ENCODE results near the gene GRID1.
"Not testable (repeated sequence)": the region's sequence is repeated elsewhere in the genome, so short reads cannot be mapped to it uniquely, and the experiment has no call there.

DNA sequence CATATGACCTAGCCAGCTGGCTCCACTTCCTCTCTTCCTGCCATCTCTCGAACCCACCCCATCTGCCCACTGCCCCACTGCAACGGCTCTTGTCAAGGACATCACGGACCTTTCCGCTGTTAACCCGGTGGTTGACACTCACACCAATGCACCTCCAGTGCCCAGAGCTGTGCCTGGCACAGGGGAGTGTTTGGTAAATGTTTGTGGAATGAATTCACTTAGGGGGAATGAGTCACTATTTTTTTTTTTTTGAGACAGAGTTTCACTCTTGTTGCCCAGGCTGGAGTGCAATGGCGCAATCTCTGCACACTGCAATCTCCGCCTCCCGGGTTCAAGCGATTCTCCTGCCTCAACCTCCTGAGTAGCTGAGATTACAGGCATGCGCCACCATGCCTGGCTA is 191.1 kb downstream of the GRID1 start:
- TF ChIP-seq POLR2A (IDR thresholded peaks at IDR 0.05) = not testable (repeated sequence)
- TF ChIP-seq, protein P1, sequence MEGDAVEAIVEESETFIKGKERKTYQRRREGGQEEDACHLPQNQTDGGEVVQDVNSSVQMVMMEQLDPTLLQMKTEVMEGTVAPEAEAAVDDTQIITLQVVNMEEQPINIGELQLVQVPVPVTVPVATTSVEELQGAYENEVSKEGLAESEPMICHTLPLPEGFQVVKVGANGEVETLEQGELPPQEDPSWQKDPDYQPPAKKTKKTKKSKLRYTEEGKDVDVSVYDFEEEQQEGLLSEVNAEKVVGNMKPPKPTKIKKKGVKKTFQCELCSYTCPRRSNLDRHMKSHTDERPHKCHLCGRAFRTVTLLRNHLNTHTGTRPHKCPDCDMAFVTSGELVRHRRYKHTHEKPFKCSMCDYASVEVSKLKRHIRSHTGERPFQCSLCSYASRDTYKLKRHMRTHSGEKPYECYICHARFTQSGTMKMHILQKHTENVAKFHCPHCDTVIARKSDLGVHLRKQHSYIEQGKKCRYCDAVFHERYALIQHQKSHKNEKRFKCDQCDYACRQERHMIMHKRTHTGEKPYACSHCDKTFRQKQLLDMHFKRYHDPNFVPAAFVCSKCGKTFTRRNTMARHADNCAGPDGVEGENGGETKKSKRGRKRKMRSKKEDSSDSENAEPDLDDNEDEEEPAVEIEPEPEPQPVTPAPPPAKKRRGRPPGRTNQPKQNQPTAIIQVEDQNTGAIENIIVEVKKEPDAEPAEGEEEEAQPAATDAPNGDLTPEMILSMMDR (IDR thresholded peaks at IDR 0.05) = not testable (repeated sequence)

Data from Peyer's patch (tissue), 4 donors.